H1 (cell line): ENCODE data around the gene KRTAP5-4. TPM values are rescaled to one million over a fixed set of nuclear protein-coding genes. Genes with fewer than 3 reads are reported as not detected.

Source experiments
- SP1 ChIP-seq: IDR thresholded peaks from 2 replicates; pipeline ENCODE4 v1.6.1; 2011; ENCODE audit warnings: low read depth, low read length
- polyA plus RNA-seq, 7 experiments: library from polyadenylated mRNA; depleted of rRNA in 3 of 7; stranded (reverse) in 5 of 7; unstranded in 2 of 7; fragments of >200 nt in 5 of 7; fragments of 200-250 nt in 2 of 7; gene quantifications; 1 replicate in 5 of 7; 2 replicates in 1 of 7; 4 replicates in 1 of 7; pipeline versions ENCODE4 v1.2.1 to v1.2.3, GENCODE V29; 2011 to 2013; ENCODE audit warnings: missing spikeins in 2 of 7, mixed read lengths in 2 of 7
- total RNA-seq: library from RNA; stranded (reverse); fragmentation: NEBNext Ultra II Directional; extraction: Animal tissue kit (Norgen Biotek cat#: 25700); gene quantifications from 2 replicates; pipeline ENCODE4 v1.2.1, GENCODE V29; 2021
- TF ChIP-seq, protein P1 (sequence below): IDR thresholded peaks from 2 replicates; pipeline ENCODE4 v1.6.1; 2012; ENCODE audit warnings: low read length, inconsistent platforms

The KRTAP5-4 gene
- total and polyA plus RNA-seq, 2 of the 8 experiments (the other 6 are each of a cell fraction or from before 2014, with no cell fraction given) = not detected

DNA sequence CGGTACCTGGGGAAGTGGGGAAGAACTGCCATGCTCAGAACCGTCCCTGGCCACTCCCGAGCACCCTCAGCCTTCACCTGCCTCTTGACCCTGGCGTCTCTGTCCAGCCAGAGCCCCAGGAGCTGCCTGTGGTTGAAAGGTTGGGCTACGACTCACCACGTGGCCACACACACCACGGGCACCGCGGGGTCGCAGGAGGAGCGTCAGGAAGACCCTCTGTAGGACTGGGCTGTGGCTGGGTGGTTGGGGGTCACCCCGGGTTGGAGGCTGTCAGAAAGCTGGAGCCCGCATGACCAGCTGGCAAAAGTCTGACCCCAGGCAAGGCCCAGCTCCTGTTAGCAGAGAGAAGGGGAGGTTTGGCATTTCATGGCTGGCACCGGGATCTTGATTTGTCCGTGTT, 19.2 kb upstream of the KRTAP5-4 start (continued):
- TF ChIP-seq, protein P1, sequence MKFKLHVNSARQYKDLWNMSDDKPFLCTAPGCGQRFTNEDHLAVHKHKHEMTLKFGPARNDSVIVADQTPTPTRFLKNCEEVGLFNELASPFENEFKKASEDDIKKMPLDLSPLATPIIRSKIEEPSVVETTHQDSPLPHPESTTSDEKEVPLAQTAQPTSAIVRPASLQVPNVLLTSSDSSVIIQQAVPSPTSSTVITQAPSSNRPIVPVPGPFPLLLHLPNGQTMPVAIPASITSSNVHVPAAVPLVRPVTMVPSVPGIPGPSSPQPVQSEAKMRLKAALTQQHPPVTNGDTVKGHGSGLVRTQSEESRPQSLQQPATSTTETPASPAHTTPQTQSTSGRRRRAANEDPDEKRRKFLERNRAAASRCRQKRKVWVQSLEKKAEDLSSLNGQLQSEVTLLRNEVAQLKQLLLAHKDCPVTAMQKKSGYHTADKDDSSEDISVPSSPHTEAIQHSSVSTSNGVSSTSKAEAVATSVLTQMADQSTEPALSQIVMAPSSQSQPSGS = no peak
- TF ChIP-seq SP1 = no peak
